ENCODE results near the gene BARHL2.

BARHL2 gene

GRCh38 chr1:90714521-90714951, 2.6 kb downstream of the BARHL2 start:
- TF ChIP-seq, protein P1, sequence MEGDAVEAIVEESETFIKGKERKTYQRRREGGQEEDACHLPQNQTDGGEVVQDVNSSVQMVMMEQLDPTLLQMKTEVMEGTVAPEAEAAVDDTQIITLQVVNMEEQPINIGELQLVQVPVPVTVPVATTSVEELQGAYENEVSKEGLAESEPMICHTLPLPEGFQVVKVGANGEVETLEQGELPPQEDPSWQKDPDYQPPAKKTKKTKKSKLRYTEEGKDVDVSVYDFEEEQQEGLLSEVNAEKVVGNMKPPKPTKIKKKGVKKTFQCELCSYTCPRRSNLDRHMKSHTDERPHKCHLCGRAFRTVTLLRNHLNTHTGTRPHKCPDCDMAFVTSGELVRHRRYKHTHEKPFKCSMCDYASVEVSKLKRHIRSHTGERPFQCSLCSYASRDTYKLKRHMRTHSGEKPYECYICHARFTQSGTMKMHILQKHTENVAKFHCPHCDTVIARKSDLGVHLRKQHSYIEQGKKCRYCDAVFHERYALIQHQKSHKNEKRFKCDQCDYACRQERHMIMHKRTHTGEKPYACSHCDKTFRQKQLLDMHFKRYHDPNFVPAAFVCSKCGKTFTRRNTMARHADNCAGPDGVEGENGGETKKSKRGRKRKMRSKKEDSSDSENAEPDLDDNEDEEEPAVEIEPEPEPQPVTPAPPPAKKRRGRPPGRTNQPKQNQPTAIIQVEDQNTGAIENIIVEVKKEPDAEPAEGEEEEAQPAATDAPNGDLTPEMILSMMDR (IDR thresholded peaks at IDR 0.05; ENCODE audit: control insufficient read depth, insufficient read depth, low read depth, low read length, missing control alignments) = no peak
- H3K4me3 ChIP-seq (ENCODE audit: control insufficient read depth, low read depth, low read length) = no peak overlapping the region
- no peak for DNase-seq (ENCODE audit: low read depth)

DNA sequence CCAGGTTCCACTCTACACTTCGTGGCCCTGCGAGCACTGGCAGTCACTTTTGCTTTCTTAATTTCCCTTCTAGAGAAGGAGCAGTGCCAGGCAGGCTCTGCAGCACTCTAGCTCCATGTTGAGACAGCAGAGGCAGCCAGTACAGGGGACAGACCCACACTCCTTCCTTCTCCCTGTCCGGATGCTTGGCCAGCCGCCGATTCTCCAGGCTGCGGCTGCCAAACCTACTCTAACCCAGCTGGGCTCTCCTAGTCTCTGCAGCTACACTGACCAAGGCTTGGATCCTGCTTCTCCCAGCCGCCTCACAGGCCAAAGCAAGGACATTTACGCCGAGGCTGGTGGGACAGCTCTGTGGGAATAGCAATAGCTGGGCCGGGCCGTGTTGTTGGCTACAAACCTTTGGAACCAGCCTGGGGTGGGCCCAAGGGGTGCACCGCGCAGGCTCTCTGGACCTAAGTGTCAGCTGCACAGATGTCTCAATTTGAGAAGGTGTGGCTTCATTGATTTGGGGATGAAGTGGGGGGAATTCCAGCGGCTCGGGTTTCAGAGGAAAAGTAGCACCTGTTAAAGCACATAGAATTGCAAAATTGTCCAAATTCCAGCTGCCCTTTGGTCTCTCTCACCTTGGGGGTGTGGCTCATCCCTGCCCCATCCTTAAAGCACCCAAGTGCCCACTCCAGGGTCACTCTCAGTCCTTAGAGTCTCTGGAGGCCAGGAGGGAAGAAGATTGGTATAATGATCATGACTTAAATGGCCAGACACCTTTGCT, 3.2 kb downstream of the BARHL2 start:
- no peak for DNase-seq (ENCODE audit: low read depth)
- no peak overlapping the region for H3K4me3 ChIP-seq (ENCODE audit: control insufficient read depth, low read depth, low read length)
- TF ChIP-seq, protein P1 (IDR thresholded peaks at IDR 0.05; ENCODE audit: control insufficient read depth, insufficient read depth, low read depth, low read length, missing control alignments) = no peak

GRCh38 chr1:90712915-90713730, 4.0 kb downstream of the BARHL2 start:
- TF ChIP-seq, protein P1 (IDR thresholded peaks at IDR 0.05; ENCODE audit: control insufficient read depth, insufficient read depth, low read depth, low read length, missing control alignments) = no peak
- H3K4me3 ChIP-seq (ENCODE audit: control insufficient read depth, low read depth, low read length) = no peak overlapping the region
- no peak for DNase-seq (ENCODE audit: low read depth)

- TF ChIP-seq, protein P1 (IDR thresholded peaks at IDR 0.05; ENCODE audit: control insufficient read depth, insufficient read depth, low read depth, low read length, missing control alignments) = no peak
- no peak for DNase-seq (ENCODE audit: low read depth)
- H3K4me3 ChIP-seq (ENCODE audit: control insufficient read depth, low read depth, low read length) = no peak overlapping the region
Observed at GRCh38 chr1:90712153-90712856, 4.8 kb downstream of the BARHL2 start.

DNA sequence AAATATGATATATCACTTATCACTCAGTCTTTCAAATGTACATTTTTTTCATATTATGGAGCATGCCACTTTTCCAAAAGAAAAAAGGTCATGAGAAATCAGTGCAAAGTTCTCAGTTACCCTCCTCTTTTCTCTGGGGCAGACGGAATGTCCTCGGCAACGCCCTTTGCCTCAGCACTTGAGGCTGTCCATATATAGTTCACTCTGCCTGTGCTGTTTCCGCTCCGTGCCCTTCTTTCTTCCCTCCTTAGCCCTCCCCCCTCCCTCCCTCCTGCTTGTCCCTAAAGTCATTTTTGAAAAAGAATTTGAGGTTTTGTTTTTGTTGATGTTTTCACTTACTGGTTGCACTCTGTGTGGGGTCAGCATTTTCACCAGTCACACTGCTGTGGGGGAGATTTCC, 5.4 kb downstream of the BARHL2 start:
- no peak overlapping the region for H3K4me3 ChIP-seq (ENCODE audit: control insufficient read depth, low read depth, low read length)
- TF ChIP-seq, protein P1 (IDR thresholded peaks at IDR 0.05; ENCODE audit: control insufficient read depth, insufficient read depth, low read depth, low read length, missing control alignments) = no peak
- no peak for DNase-seq (ENCODE audit: low read depth)

Measured in AG09309 (cell line).